GM12878 (cell line): ENCODE measurements around the gene NPY4R.
"Not testable (repeated sequence)": the region's sequence is repeated elsewhere in the genome, so short reads cannot be mapped to it uniquely, and the experiment has no call there.

Experiments used
- CBX3 ChIP-seq: fragments of 200-600 bp; sonication (generic); IDR thresholded peaks from 2 replicates; pipeline ENCODE4 v1.6.1; 2016; ENCODE audit warnings: low read depth, borderline replicate concordance
- CREB1 ChIP-seq: IDR thresholded peaks from 2 replicates; pipeline ENCODE4 v1.6.1; 2012; ENCODE audit warnings: low read depth, mild to moderate bottlenecking, inconsistent platforms
- CTCF ChIP-seq, 3 experiments: IDR thresholded peaks in 2 of 3; conservative IDR thresholded peaks in 1 of 3; 2 replicates each; pipeline ENCODE4 v1.5.1; 2011; ENCODE audit warnings: low read depth in 3 of 3, low read length in 3 of 3, mild to moderate bottlenecking in 3 of 3, control low read depth in 2 of 3, moderate library complexity in 2 of 3, inconsistent platforms in 1 of 3, mixed read lengths in 1 of 3; ENCODE audit not compliant: control insufficient read depth in 2 of 3, insufficient read depth in 1 of 3; ENCODE audit errors: extremely low read depth in 1 of 3
- SRF ChIP-seq, 2 experiments: IDR thresholded peaks; 2 replicates each; pipeline ENCODE4 v1.6.1; 2011; ENCODE audit warnings: low read depth in 2 of 2, low read length in 2 of 2, mild to moderate bottlenecking in 1 of 2, moderate library complexity in 1 of 2
- TF ChIP-seq, protein P1 (sequence below): fragments of 150-350 bp; IDR thresholded peaks from 2 replicates; pipeline ENCODE4 v1.6.1; 2016; ENCODE audit warnings: low read depth, low read length

DNA sequence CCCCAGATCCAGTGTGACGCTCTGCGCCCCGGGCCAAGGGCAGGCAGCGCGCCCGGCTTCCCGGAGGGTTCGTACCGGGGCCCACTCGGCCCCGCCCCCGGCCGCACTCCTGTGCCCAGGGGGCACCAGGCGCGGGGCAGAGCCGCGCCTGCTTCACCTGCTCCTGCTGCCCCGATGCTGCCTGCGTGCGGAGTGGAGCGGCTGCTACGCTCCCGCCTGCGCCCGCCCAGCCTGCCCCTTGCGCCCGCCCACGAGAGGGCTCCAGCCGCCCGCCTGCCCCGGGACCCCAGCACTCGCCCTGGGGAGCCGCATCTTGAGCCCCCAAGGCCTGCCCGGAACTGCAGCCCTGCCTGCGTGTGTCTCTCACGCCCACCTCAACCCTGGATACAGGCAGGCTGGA lies at the start of gene NPY4R:
- TF ChIP-seq CTCF (IDR thresholded peaks at IDR 0.05 in 2 of 3, conservative IDR thresholded peaks at IDR 0.05 in 1 of 3; ENCODE audit: control insufficient read depth in 2 of 3, extremely low read depth in 1 of 3, insufficient read depth in 1 of 3, low read depth in 3 of 3, low read length in 3 of 3); CREB1; CBX3; SRF (IDR thresholded peaks at IDR 0.05; ENCODE audit: low read depth in 2 of 2, low read length in 2 of 2): not testable (repeated sequence)
- TF ChIP-seq, protein P1, sequence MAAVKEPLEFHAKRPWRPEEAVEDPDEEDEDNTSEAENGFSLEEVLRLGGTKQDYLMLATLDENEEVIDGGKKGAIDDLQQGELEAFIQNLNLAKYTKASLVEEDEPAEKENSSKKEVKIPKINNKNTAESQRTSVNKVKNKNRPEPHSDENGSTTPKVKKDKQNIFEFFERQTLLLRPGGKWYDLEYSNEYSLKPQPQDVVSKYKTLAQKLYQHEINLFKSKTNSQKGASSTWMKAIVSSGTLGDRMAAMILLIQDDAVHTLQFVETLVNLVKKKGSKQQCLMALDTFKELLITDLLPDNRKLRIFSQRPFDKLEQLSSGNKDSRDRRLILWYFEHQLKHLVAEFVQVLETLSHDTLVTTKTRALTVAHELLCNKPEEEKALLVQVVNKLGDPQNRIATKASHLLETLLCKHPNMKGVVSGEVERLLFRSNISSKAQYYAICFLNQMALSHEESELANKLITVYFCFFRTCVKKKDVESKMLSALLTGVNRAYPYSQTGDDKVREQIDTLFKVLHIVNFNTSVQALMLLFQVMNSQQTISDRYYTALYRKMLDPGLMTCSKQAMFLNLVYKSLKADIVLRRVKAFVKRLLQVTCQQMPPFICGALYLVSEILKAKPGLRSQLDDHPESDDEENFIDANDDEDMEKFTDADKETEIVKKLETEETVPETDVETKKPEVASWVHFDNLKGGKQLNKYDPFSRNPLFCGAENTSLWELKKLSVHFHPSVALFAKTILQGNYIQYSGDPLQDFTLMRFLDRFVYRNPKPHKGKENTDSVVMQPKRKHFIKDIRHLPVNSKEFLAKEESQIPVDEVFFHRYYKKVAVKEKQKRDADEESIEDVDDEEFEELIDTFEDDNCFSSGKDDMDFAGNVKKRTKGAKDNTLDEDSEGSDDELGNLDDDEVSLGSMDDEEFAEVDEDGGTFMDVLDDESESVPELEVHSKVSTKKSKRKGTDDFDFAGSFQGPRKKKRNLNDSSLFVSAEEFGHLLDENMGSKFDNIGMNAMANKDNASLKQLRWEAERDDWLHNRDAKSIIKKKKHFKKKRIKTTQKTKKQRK, result not testable (repeated sequence)
